Measurements from ENCODE around the gene ERCC8. TPM values are rescaled to one million over a fixed set of nuclear protein-coding genes. Genes with fewer than 3 reads are reported as not detected.

Gene ERCC8
- total and polyA plus RNA-seq, 2 experiments from 2014 or later = 21.6 to 53.9 TPM

DNA sequence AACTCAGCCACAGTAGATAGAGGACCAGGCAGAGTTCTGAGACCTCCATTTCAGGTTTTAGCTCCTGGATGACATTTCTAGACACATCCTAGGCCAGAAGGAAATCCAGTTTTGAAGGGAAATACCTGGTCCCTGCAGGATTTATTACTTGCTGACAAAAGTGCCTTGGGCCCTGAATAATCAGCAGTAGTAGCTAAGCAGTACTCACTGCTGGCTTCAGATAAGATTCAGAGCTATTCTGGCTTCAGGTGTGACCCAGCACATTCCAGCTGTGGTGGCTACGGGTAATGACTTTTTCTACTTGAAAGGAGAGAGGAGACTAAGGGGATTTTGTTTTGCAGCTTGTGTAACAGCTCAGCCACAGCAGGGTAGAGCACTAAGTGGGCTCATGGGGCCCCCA is 34.1 kb upstream of the ERCC8 start:
- no peak for ATAC-seq
- Mint-ChIP-seq H3K27me3 (ENCODE audit: insufficient read depth, low read depth, poor library complexity) (no peaks in the 10 kb centered on the region), H3K27ac (peak overlapping the region; percentile 33; the same call in 1 of the 2 replicates), H3K4me3 (no peak overlapping the region), H3K36me3 (ENCODE audit: low read depth) (peaks cover 14% of the 10 kb centered on the region), H3K9me3 (peaks cover 27% of the 10 kb centered on the region), H3K4me1 (no peaks in the 10 kb centered on the region)
- no peak overlapping the region for H3K4me2 ChIP-seq
- no peaks in the 10 kb centered on the region for H3K4me1 ChIP-seq (ENCODE audit: insufficient read depth)
- no peaks in the 10 kb centered on the region for H3F3A ChIP-seq (replicated peaks; ENCODE audit: low read depth)
- H3K36me3 ChIP-seq (ENCODE audit: insufficient read depth) = no peaks in the 10 kb centered on the region
- H3K9me2 ChIP-seq (ENCODE audit: insufficient read depth) = 0 out of 2 replicates have a peak, but pooled peaks cover 9% of the 10 kb centered on the region
- no peak overlapping the region for H2AFZ ChIP-seq
- peaks cover 20% of the 10 kb centered on the region for H3K79me2 ChIP-seq (replicated peaks; ENCODE audit: insufficient read depth)
- no peak overlapping the region for H3K27ac ChIP-seq (ENCODE audit: low read depth)
- TF ChIP-seq EZH2phosphoT487 (IDR thresholded peaks at IDR 0.05; ENCODE audit: unreplicated experiment) (no peak), STAT1 (IDR thresholded peaks at IDR 0.05; ENCODE audit: unreplicated experiment) (no peak), JUNB (IDR thresholded peaks at IDR 0.05; ENCODE audit: unreplicated experiment) (no peak), NANOG (IDR thresholded peaks at IDR 0.05; ENCODE audit: borderline replicate concordance) (no peak), EZH2 (IDR thresholded peaks at IDR 0.05; ENCODE audit: low read depth, unreplicated experiment) (no peak), ZNF331 (CRISPR knock-in tag; IDR thresholded peaks at IDR 0.05; ENCODE audit: low read depth) (no peak), POLR2AphosphoS5 (IDR thresholded peaks at IDR 0.05; ENCODE audit: low read depth) (no peak), CREB1 (CRISPR knock-in tag; IDR thresholded peaks at IDR 0.05; ENCODE audit: low read depth) (no peak)
- TF ChIP-seq, protein P1, sequence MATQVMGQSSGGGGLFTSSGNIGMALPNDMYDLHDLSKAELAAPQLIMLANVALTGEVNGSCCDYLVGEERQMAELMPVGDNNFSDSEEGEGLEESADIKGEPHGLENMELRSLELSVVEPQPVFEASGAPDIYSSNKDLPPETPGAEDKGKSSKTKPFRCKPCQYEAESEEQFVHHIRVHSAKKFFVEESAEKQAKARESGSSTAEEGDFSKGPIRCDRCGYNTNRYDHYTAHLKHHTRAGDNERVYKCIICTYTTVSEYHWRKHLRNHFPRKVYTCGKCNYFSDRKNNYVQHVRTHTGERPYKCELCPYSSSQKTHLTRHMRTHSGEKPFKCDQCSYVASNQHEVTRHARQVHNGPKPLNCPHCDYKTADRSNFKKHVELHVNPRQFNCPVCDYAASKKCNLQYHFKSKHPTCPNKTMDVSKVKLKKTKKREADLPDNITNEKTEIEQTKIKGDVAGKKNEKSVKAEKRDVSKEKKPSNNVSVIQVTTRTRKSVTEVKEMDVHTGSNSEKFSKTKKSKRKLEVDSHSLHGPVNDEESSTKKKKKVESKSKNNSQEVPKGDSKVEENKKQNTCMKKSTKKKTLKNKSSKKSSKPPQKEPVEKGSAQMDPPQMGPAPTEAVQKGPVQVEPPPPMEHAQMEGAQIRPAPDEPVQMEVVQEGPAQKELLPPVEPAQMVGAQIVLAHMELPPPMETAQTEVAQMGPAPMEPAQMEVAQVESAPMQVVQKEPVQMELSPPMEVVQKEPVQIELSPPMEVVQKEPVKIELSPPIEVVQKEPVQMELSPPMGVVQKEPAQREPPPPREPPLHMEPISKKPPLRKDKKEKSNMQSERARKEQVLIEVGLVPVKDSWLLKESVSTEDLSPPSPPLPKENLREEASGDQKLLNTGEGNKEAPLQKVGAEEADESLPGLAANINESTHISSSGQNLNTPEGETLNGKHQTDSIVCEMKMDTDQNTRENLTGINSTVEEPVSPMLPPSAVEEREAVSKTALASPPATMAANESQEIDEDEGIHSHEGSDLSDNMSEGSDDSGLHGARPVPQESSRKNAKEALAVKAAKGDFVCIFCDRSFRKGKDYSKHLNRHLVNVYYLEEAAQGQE (IDR thresholded peaks at IDR 0.05; ENCODE audit: unreplicated experiment) = no peak
- TF ChIP-seq, protein P2, sequence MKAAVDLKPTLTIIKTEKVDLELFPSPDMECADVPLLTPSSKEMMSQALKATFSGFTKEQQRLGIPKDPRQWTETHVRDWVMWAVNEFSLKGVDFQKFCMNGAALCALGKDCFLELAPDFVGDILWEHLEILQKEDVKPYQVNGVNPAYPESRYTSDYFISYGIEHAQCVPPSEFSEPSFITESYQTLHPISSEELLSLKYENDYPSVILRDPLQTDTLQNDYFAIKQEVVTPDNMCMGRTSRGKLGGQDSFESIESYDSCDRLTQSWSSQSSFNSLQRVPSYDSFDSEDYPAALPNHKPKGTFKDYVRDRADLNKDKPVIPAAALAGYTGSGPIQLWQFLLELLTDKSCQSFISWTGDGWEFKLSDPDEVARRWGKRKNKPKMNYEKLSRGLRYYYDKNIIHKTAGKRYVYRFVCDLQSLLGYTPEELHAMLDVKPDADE (IDR thresholded peaks at IDR 0.05) = no peak
- TF ChIP-seq, protein P3, sequence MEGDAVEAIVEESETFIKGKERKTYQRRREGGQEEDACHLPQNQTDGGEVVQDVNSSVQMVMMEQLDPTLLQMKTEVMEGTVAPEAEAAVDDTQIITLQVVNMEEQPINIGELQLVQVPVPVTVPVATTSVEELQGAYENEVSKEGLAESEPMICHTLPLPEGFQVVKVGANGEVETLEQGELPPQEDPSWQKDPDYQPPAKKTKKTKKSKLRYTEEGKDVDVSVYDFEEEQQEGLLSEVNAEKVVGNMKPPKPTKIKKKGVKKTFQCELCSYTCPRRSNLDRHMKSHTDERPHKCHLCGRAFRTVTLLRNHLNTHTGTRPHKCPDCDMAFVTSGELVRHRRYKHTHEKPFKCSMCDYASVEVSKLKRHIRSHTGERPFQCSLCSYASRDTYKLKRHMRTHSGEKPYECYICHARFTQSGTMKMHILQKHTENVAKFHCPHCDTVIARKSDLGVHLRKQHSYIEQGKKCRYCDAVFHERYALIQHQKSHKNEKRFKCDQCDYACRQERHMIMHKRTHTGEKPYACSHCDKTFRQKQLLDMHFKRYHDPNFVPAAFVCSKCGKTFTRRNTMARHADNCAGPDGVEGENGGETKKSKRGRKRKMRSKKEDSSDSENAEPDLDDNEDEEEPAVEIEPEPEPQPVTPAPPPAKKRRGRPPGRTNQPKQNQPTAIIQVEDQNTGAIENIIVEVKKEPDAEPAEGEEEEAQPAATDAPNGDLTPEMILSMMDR (conservative IDR thresholded peaks at IDR 0.05; ENCODE audit: low read depth in 2 of 2) = no peak
- no peaks in the 10 kb centered on the region for H4K20me1 ChIP-seq (replicated peaks; ENCODE audit: insufficient read depth)
- no peaks in the 10 kb centered on the region for H3K27me3 ChIP-seq (ENCODE audit: insufficient read depth)
- no peak overlapping the region for H3K4me3 ChIP-seq
- no peak for DNase-seq (ENCODE audit: low spot score)

Data from GM23338 (cell line).